Raji (cell line): ENCODE results near the gene ILKAP.

ENCODE experiments used
- POLR2A ChIP-seq: IDR thresholded peaks from 2 replicates; pipeline ENCODE4 v1.6.1; 2011; ENCODE audit warnings: low read depth, low read length, control low read depth; ENCODE audit not compliant: insufficient read depth

The ILKAP gene

GRCh38 chr2:238144262-238144661 lies 59.2 kb downstream of the ILKAP start:
- no peak for TF ChIP-seq POLR2A

DNA sequence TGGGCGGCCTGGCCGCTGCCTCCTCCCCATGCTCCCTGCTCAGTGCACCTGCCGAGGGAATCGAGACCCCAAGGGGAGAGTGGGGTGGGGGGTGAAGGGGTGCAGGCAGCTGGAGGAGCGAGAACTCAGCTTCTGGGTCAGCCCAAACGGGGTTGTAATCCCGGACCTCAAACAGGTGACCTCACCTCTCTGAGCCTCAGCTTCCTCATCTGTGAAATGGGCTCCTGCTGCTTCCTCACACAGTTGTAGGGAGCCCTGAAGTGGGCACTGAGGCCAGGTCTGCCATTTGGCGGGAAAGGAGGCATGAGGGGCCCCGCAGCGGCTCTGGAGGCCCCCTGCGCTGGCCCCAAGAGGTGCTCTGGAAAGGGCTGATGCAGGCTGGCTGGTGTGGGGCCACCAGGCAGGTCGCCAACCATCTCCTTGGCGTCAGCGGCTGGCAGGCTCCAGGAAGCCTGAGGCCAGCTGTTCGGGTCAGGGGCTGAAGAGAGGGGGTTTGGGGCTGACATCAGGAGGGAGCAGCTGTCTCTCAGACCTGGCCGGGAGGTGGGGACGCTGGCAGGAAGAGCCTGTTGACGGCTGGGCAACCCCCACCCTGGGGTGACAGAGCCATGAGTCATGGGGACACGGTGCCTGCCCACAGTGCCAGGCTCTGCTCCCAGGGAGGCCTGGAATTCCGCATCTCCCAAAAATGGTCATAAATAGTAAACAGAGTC lies 60.1 kb downstream of the ILKAP start:
- no peak for TF ChIP-seq POLR2A

DNA sequence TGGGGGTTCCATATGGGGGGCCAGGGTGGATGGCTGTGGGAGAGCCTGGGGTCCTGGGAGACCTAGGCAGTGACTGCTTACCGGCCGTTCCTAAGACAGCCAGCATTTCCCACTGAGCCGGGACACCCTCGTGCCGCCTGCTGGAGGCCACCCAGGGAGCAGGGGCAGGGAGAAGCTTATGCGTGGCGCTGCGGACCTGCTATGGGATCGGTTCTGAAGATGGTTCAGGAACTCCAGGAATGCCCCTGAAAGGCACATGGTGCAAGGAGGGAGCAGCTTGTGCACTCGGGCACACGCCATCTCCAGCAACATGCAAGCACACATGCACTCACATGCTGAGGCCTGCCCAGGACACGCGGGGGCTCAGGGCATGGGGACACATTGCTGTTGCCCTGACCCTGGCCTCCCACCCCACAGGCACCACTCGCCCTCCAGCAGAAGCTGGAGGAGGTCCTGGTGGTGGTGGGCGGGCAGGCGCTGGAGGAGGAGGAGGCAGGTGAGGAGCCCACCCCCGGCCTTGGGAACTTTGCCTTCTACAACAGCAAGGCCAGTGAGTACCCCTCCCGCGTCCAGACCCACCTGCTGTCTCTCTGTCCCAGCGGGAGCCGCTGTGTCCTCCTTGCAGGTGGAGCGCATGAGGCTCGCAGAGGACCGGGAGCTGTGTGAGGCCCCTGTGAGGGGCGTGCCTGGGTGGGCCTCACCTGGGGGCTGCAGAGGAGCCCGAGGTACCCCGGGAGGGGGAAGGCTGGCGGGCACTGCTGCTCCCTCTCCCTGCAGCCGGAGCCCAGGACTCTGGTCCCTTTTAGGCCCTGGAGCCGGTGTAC lies 60.9 kb downstream of the ILKAP start:
- no peak for TF ChIP-seq POLR2A

- no peak for TF ChIP-seq POLR2A
Measured at GRCh38 chr2:238141541-238142318, 61.8 kb downstream of the ILKAP start.

DNA sequence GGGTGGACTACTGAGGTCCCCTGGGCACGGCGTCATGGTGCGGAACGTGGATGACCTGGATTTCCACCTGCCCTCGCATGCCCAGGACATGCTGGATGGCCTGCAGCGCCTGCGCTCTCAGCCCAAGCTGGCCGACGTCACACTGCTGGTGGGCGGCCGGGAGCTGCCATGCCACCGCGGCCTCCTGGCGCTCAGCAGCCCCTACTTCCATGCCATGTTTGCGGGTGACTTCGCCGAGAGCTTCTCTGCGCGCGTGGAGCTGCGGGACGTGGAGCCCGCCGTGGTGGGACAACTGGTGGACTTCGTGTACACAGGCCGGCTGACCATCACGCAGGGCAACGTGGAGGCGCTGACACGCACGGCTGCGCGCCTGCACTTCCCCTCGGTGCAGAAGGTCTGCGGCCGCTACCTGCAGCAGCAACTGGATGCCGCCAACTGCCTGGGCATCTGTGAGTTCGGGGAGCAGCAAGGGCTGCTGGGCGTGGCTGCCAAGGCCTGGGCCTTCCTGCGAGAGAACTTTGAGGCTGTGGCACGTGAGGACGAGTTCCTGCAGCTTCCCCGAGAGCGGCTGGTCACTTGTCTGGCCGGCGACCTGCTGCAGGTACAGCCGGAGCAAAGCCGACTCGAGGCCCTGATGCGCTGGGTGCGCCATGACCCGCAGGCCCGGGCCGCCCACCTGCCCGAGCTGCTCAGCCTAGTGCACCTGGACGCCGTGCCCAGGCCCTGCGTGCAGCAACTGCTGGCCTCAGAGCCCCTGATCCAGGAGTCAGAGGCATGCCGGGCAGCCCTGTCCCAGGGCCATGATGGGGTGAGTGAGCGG lies 62.6 kb downstream of the ILKAP start:
- no peak for TF ChIP-seq POLR2A

GRCh38 chr2:238140040-238140439 lies 63.5 kb downstream of the ILKAP start:
- TF ChIP-seq POLR2A: no peak

DNA sequence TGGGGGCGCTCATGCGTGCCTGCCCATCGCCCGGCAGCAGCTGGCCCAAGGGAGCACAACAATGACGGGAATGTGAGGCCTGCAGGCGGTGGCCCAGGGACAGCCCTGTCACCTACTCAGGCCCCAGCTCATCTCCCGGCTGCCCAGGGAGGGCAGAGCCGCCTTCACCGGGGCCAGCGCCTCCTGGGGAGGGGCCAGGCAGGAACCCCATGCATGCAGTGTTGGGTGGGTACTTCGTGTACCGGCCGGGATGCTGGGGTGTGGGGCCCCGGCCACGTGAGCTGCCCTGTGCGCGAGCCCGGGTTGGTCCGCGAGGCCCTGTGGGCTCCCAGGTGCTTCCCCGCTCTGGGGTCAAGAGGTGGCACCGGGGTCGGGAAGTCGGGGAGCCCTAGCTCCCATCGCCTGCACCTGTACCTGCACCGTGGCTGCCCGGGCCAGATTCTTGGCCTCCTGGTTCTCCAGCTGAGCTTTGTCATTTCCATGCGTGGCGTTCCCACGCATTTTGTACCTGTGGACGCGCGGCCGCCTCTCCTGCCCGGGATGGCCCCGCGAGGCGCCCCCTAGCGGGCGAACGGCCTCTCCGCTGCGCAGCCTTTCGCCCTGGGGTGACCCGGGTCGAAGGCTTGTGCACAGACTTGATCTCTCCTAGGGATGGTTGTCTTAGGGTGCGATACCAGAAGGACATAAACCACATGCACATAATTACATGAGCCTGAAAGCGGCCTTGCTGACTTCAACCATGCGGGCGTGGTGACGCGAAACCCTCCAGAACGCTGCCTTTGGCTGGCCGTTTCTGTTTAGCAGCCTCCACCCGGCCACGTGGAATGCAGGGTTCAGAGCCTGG lies 64.1 kb downstream of the ILKAP start:
- no peak for TF ChIP-seq POLR2A

DNA sequence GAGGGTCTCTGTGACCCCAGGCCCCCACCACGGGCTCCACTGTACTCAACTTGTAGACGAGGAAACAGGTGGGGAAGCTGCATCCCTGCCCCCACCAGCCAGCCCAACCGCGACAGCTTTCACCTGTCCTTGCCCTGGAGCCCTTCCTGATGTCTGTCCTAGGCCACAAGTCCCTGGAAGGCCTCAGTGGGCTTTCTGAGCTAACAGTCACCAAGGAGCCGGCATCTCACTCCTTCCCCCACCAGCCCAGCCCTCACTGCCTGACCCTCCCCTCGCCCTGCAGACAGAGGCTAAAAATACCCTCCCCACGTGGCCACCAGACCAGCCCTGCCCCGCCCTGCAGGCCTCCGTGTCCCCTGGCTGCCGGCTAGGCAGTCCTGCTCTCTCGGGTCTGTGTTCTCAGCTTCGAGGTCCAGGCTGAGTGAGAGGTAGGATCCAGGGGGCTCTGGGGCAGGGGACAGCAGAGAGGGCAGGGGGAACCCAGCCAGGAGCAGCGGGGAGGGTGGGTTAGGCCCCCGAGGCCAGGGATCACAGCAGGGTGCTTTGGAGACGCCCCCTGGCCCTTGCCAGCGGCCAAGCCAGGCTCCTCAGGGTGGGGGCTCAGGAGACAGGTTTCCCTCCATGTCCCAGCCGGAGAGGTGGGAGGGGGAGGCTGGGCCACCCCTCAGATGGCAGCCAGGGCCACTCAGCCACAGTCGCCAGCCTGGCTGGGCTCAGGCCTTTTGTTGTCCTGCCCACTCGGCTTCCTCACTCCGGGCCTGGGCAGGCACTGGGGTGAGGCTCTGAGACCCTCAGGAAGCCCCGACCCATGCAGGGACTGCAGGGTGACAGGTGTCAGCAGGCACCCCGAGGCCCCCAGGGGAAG lies 64.9 kb downstream of the ILKAP start, which contains the start of gene KLHL30:
Gene KLHL30 (plus strand): TSS at position 338 of the 865 bp plus-strand sequence. CDS start 2,087 bp downstream, outside the sequence.
- no peak for TF ChIP-seq POLR2A

DNA sequence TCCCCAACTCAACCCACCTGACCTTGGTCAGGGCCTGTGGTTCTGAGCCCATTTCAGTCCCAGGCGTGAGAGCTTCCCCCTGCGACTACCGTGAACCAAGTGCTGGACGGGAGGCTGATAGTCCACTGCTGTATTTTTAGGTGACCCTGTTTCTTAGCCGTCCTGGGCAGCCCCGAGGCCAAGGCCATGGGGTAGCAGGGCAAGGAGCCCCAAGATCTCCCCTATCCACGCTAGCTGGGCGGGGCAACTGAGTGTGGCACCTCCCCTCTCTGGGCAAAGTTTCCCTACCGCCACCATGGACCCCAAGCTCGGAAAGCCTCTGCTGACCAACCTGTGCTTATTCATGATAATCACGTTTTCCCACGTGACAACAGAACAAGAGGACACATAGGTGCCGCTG lies 65.6 kb downstream of the ILKAP start:
- TF ChIP-seq POLR2A: no peak

- TF ChIP-seq POLR2A: no peak
Measured at GRCh38 chr2:238136820-238137537, 66.5 kb downstream of the ILKAP start.

- TF ChIP-seq POLR2A: no peak
Measured at GRCh38 chr2:238135601-238136150, 67.8 kb downstream of the ILKAP start.

DNA sequence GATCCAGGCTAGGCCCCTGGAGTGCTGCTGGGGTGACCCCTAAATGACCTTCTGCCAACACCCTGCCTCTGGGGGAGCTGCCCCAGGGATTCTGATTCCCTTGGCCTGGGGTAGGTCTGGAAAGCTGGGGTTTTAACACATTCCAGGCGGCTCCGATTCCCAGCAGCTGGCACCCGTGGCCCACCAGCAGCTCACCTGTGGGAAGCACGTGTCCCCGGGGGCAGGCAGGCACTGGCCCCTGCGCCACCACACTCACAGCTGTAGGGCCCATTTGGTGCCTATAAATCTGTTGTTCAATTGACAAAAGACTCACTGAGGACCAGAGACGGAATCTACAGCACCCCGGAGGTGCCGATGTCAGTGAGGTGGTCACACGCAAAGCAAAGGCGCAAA lies 69.1 kb downstream of the ILKAP start:
- TF ChIP-seq POLR2A: no peak
